Measurements from ENCODE around the gene IPO11.

DNA sequence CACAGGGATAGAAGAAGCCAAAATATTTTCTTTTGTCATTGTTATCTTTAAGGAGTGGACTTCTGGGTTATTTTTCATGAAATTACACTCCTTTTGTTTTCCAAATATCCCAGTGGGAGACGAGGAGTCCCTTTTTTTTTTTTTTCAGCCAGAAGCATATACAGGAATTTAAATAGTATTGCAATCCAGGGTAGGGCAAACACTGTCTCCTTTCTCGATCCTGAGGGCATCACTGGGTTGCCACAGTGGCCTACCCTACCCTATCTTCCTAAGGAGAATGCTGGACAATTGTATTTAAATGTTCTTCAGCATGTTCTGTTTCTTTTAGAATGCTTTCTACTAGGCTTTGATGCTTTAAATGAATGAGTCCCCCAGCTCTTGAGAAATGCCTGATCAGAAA, 214.0 kb downstream of the IPO11 start:
- TF ChIP-seq YY1 (IDR thresholded peaks at IDR 0.05; ENCODE audit: insufficient read depth, insufficient read length) (no peak), SUZ12 (IDR thresholded peaks at IDR 0.05; ENCODE audit: extremely low read depth, insufficient read depth, insufficient read length) (no peak)

Data from NT2/D1 (cell line).